HCT116 (cell line): ENCODE measurements around the gene EHD4. TPM values are rescaled to one million over a fixed set of nuclear protein-coding genes. Genes with fewer than 3 reads are reported as not detected.

ENCODE experiments used
- ATAC-seq: fragments of 200-7000 bp; cut with Tn5 transposase; 2 replicates; pipeline ENCODE4 v1.9.1; 2020; ENCODE audit warnings: mild to moderate bottlenecking, moderate library complexity
- BruUV-seq: library from RNA; stranded (reverse); fragments of 400-500 nt; replicated peaks from 2 replicates; lab custom pipeline; 2021; lab: Mats Ljungman, UMichigan
- CTCF ChIA-PET: fragments of 300-600 bp; sonication (Branson Sonifier 250); formaldehyde crosslinking; loops from one replicate; lab custom pipeline; 2021; ENCODE audit warnings: antibody characterized with exemption; lab: Charles Lee
- POLR2A ChIA-PET: fragments of 300-600, 350-600 bp; sonication (Branson Sonifier 250); formaldehyde crosslinking; loops from one replicate; lab custom pipeline; 2021; ENCODE audit warnings: antibody characterized with exemption; lab: Charles Lee
- RAD21 ChIA-PET, 2 experiments: fragments of 300-600 bp; sonication (Branson Sonifier 250); formaldehyde crosslinking; loops; one replicate each; lab custom pipeline; 2023; ENCODE audit warnings: low total read pairs in 2 of 2; ENCODE audit not compliant: uncharacterized antibody in 2 of 2, unreplicated experiment in 2 of 2, low non-redundant PET in 1 of 2; lab: Charles Lee
- DNase-seq: peaks from one replicate; pipeline ENCODE4 v3.0.0-alpha.2; 2010; ENCODE audit warnings: low read depth, low spot score
- H2AFZ ChIP-seq: fragments of 200-600 bp; shearing (Covaris generic), sonication (generic); 2 replicates; pipeline ENCODE4 v1.6.1; 2017; ENCODE audit warnings: low read depth, mixed run types, mixed read lengths, antibody characterized with exemption, low read length; ENCODE audit not compliant: poor library complexity, severe bottlenecking
- H3K27ac ChIP-seq: 2 replicates; pipeline ENCODE4 v1.5.1; 2012; ENCODE audit warnings: low read depth, low read length
- H3K27me3 ChIP-seq: fragments of 200-600 bp; sonication (generic); 2 replicates; pipeline ENCODE4 v1.6.1; 2016; ENCODE audit warnings: mixed run types, low read length, mixed read lengths; ENCODE audit not compliant: insufficient read depth
- H3K36me3 ChIP-seq, 2 experiments: fragments of 200-500 bp in 1 of 2; fragments of 200-600 bp in 1 of 2; sonication (Bioruptor generic) in 1 of 2; sonication (generic) in 1 of 2; 2 replicates each; pipeline versions ENCODE4 v1.5.1 to v1.6.1; 2014 to 2016; ENCODE audit warnings: low read length in 2 of 2, inconsistent platforms in 1 of 2, mixed read lengths in 1 of 2, mixed run types in 1 of 2; ENCODE audit not compliant: insufficient read depth in 2 of 2, control insufficient read depth in 1 of 2
- H3K4me1 ChIP-seq, 2 experiments: fragments of 200-600 bp in 1 of 2; sonication (generic) in 1 of 2; 2 replicates each; pipeline versions ENCODE4 v1.5.1 to v1.6.1; 2012 to 2017; ENCODE audit warnings: low read length in 2 of 2, inconsistent platforms in 1 of 2, mild to moderate bottlenecking in 1 of 2, mixed read lengths in 1 of 2, mixed run types in 1 of 2, moderate library complexity in 1 of 2; ENCODE audit not compliant: insufficient read depth in 2 of 2, control insufficient read depth in 1 of 2
- H3K4me2 ChIP-seq: fragments of 200-600 bp; sonication (generic); 2 replicates; pipeline ENCODE4 v1.6.1; 2017; ENCODE audit warnings: mixed run types, low read length, mixed read lengths
- H3K4me3 ChIP-seq, 2 experiments: fragments of 200-600 bp in 1 of 2; sonication (generic) in 1 of 2; replicated peaks in 1 of 2; 2 replicates each; pipeline ENCODE4 v1.5.1; 2011 to 2016; ENCODE audit warnings: low read length in 2 of 2, control low read depth in 1 of 2, low read depth in 1 of 2, mild to moderate bottlenecking in 1 of 2, mixed read lengths in 1 of 2, mixed run types in 1 of 2
- H3K79me2 ChIP-seq: fragments of 200-600 bp; sonication (generic); 2 replicates; pipeline ENCODE4 v1.6.1; 2017; ENCODE audit warnings: mild to moderate bottlenecking, mixed run types, low read length, moderate library complexity, mixed read lengths; ENCODE audit not compliant: insufficient read depth
- H3K9ac ChIP-seq: fragments of 200-600 bp; sonication (generic); 2 replicates; pipeline ENCODE4 v1.6.1; 2016; ENCODE audit warnings: low read length, mixed read lengths
- H3K9me2 ChIP-seq: fragments of 200-600 bp; sonication (generic), shearing (Covaris generic); 2 replicates; pipeline ENCODE4 v1.6.1; 2017; ENCODE audit warnings: mixed run types, mild to moderate bottlenecking, moderate library complexity; ENCODE audit not compliant: insufficient read depth
- H3K9me3 ChIP-seq, 2 experiments: fragments of 200-500 bp in 1 of 2; fragments of 200-600 bp in 1 of 2; sonication (Bioruptor generic) in 1 of 2; sonication (generic) in 1 of 2; 2 replicates each; pipeline ENCODE4 v1.6.1; 2014 to 2017; ENCODE audit warnings: low read length in 2 of 2, mixed read lengths in 2 of 2, inconsistent platforms in 1 of 2, low read depth in 1 of 2, mild to moderate bottlenecking in 1 of 2, mixed run types in 1 of 2, moderate library complexity in 1 of 2; ENCODE audit not compliant: control insufficient read depth in 1 of 2, insufficient read depth in 1 of 2
- H4K20me1 ChIP-seq: fragments of 200-600 bp; sonication (generic), shearing (Covaris generic); 2 replicates; pipeline ENCODE4 v1.6.1; 2017; ENCODE audit warnings: mixed run types, mild to moderate bottlenecking, moderate library complexity; ENCODE audit not compliant: insufficient read depth
- CBX3 ChIP-seq: IDR thresholded peaks from 2 replicates; pipeline ENCODE4 v1.6.1; 2012; ENCODE audit warnings: low read depth
- CEBPB ChIP-seq: IDR thresholded peaks from 2 replicates; pipeline ENCODE4 v1.6.1; 2012; ENCODE audit warnings: low read depth
- EGR1 ChIP-seq: IDR thresholded peaks from 2 replicates; pipeline ENCODE4 v1.6.1; 2012; ENCODE audit warnings: low read depth
- EZH2 ChIP-seq: fragments of 200-600 bp; sonication (generic); IDR thresholded peaks from 2 replicates; pipeline ENCODE4 v1.6.1; 2017; ENCODE audit warnings: antibody characterized with exemption, mixed run types
- FOSL1 ChIP-seq: IDR thresholded peaks from 2 replicates; pipeline ENCODE4 v1.6.1; 2012; ENCODE audit warnings: low read depth
- MAX ChIP-seq: IDR thresholded peaks from 2 replicates; pipeline ENCODE4 v1.6.1; 2012
- POLR2A ChIP-seq: IDR thresholded peaks from 2 replicates; pipeline ENCODE4 v1.7.0; 2011; ENCODE audit warnings: borderline replicate concordance; ENCODE audit not compliant: insufficient read depth, insufficient read length; ENCODE audit errors: extremely low read depth
- RAD21 ChIP-seq: IDR thresholded peaks from 2 replicates; pipeline ENCODE4 v1.6.1; 2012; ENCODE audit warnings: low read depth, mild to moderate bottlenecking
- REST ChIP-seq: IDR thresholded peaks from 2 replicates; pipeline ENCODE4 v1.6.1; 2012; ENCODE audit warnings: low read depth
- SIN3A ChIP-seq: IDR thresholded peaks from 2 replicates; pipeline ENCODE4 v1.6.1; 2012; ENCODE audit warnings: low read depth
- SP1 ChIP-seq: IDR thresholded peaks from 2 replicates; pipeline ENCODE4 v1.6.1; 2012; ENCODE audit warnings: low read depth
- TCF7L2 ChIP-seq: IDR thresholded peaks from 2 replicates; pipeline ENCODE4 v1.7.0; 2011; ENCODE audit warnings: borderline replicate concordance, inconsistent platforms; ENCODE audit not compliant: insufficient read depth, insufficient read length; ENCODE audit errors: extremely low read depth
- ZBTB33 ChIP-seq: IDR thresholded peaks from 2 replicates; pipeline ENCODE4 v1.6.1; 2011; ENCODE audit warnings: mild to moderate bottlenecking, low read length, moderate library complexity; ENCODE audit not compliant: insufficient replicate concordance; ENCODE audit errors: extremely low read depth
- ZFX ChIP-seq: fragments of 450-650 bp; IDR thresholded peaks from 2 replicates; pipeline ENCODE4 v1.6.1; 2017
- intact Hi-C: fragments of 100-400 bp; cut with micrococcal nuclease; formaldehyde crosslinking; loops from 2 replicates; pipeline ENCODE4 v1.10.0; 2022
- total RNA-seq: library from RNA; stranded (reverse); gene quantifications from one replicate; pipeline ENCODE4 v1.2.1, GENCODE V29; 2021; ENCODE audit not compliant: unreplicated experiment
- TF ChIP-seq, protein P1 (sequence below), 3 experiments: fragments of 200-600 bp in 1 of 3; sonication (generic) in 1 of 3; IDR thresholded peaks in 2 of 3; conservative IDR thresholded peaks in 1 of 3; 2 replicates each; pipeline ENCODE4 v1.5.1; 2012 to 2017; ENCODE audit warnings: low read depth in 2 of 3, low read length in 2 of 3, antibody characterized with exemption in 1 of 3, borderline replicate concordance in 1 of 3, control low read depth in 1 of 3, mild to moderate bottlenecking in 1 of 3, mixed read lengths in 1 of 3, mixed run types in 1 of 3, moderate library complexity in 1 of 3; ENCODE audit not compliant: insufficient read depth in 1 of 3

The EHD4 gene
- total RNA-seq, 1 experiment from 2014 or later: 28.0 TPM

DNA sequence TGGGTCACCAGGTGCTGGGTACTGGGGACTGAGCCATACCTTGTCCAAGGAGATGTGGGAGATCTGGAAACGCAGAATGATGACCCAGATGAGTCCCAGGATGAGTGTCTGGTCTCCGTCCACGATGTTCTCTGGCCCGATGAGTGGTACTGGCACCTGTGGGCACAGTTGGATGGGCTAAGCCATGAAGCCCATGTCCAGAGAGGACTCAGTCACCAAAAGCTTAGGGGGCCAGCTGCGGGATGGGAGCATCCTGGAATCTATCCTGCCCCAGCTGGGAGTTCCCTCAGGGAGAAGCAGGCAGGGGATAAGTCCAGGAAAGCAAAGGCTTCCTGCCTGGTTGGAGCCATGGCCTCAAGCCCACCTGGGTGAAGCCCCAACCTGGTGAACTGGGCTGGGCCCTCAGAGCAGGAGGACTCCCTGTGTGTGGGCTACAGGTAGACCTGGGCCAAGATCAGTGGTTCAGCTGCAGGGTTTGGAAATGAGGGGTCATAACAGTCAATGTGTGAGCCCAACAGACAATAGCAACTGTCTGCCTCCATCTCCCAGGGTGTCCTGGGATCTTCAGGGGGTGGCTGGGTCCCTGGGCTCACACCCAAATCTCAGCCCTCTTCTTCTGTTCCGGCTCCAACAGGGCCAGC, 82.2 kb downstream of the EHD4 start:
- CTCF ChIA-PET: no interaction called here
- intact Hi-C loops: no loop called here
- RAD21 ChIA-PET: no interaction called here
- no peaks in the 10 kb centered on the region for H3K36me3 ChIP-seq
- H4K20me1 ChIP-seq: no peaks in the 10 kb centered on the region
- no peaks in the 10 kb centered on the region for H3K27me3 ChIP-seq
- H3K9me2 ChIP-seq: no peaks in the 10 kb centered on the region
- H2AFZ ChIP-seq: no peak overlapping the region
- no peak overlapping the region for H3K4me3 ChIP-seq
- H3K27ac ChIP-seq: no peak overlapping the region
- no TSS peak for BruUV-seq
- TF ChIP-seq EZH2: no peak
- TF ChIP-seq SP1: no peak
- no peak for TF ChIP-seq CBX3
- TF ChIP-seq POLR2A: no peak
- TF ChIP-seq EGR1: no peak
- TF ChIP-seq MAX: no peak
- no peak for TF ChIP-seq FOSL1
- TF ChIP-seq, protein P1, sequence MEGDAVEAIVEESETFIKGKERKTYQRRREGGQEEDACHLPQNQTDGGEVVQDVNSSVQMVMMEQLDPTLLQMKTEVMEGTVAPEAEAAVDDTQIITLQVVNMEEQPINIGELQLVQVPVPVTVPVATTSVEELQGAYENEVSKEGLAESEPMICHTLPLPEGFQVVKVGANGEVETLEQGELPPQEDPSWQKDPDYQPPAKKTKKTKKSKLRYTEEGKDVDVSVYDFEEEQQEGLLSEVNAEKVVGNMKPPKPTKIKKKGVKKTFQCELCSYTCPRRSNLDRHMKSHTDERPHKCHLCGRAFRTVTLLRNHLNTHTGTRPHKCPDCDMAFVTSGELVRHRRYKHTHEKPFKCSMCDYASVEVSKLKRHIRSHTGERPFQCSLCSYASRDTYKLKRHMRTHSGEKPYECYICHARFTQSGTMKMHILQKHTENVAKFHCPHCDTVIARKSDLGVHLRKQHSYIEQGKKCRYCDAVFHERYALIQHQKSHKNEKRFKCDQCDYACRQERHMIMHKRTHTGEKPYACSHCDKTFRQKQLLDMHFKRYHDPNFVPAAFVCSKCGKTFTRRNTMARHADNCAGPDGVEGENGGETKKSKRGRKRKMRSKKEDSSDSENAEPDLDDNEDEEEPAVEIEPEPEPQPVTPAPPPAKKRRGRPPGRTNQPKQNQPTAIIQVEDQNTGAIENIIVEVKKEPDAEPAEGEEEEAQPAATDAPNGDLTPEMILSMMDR (IDR thresholded peaks at IDR 0.05 in 2 of 3, conservative IDR thresholded peaks at IDR 0.05 in 1 of 3; ENCODE audit: borderline replicate concordance in 1 of 3, insufficient read depth in 1 of 3, low read depth in 2 of 3, low read length in 2 of 3): no peak
- TF ChIP-seq ZFX: no peak
- TF ChIP-seq RAD21: no peak
- TF ChIP-seq ZBTB33: no peak
- no peak for TF ChIP-seq REST
- TF ChIP-seq TCF7L2: no peak
- TF ChIP-seq CEBPB: no peak
- TF ChIP-seq SIN3A: no peak
- H3K9ac ChIP-seq: no peak overlapping the region
- DNase-seq: no peak
- ATAC-seq: no peak
- POLR2A ChIA-PET: no interaction called here
- no peaks in the 10 kb centered on the region for H3K9me3 ChIP-seq
- peaks cover 24 to 27% of the 10 kb centered on the region in 2 experiments for H3K4me1 ChIP-seq
- no peaks in the 10 kb centered on the region for H3K79me2 ChIP-seq
- no peak overlapping the region for H3K4me2 ChIP-seq
